ENCODE measurements around the gene RAB31.

DNA sequence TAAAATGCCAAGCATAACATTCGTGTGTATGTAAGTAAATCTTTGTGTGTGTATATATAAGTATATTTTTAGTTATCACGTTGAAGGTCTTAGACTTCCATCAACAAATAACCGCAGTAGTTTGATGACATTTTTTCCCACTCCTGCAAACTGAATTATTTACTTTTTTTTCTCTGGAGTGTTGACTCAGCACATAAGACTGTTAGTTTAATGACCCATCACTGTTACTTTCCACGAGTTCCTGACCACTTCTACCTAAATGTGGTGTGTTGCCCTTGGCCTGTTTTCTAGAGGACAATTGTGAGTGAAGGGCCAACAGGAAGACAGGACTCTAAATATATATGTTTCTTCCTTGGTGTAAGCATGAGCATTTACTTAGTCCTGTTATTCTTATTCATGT is 106.3 kb downstream of the RAB31 start:
- TF ChIP-seq ZNF232 (CRISPR knock-in tag; IDR thresholded peaks at IDR 0.05): no peak
- TF ChIP-seq, protein P1, sequence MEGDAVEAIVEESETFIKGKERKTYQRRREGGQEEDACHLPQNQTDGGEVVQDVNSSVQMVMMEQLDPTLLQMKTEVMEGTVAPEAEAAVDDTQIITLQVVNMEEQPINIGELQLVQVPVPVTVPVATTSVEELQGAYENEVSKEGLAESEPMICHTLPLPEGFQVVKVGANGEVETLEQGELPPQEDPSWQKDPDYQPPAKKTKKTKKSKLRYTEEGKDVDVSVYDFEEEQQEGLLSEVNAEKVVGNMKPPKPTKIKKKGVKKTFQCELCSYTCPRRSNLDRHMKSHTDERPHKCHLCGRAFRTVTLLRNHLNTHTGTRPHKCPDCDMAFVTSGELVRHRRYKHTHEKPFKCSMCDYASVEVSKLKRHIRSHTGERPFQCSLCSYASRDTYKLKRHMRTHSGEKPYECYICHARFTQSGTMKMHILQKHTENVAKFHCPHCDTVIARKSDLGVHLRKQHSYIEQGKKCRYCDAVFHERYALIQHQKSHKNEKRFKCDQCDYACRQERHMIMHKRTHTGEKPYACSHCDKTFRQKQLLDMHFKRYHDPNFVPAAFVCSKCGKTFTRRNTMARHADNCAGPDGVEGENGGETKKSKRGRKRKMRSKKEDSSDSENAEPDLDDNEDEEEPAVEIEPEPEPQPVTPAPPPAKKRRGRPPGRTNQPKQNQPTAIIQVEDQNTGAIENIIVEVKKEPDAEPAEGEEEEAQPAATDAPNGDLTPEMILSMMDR (IDR thresholded peaks at IDR 0.05): no peak
- no peak for TF ChIP-seq CREB1 (CRISPR knock-in tag; IDR thresholded peaks at IDR 0.05)
- no peak for TF ChIP-seq ZNF396 (CRISPR knock-in tag; IDR thresholded peaks at IDR 0.05; ENCODE audit: borderline replicate concordance)
- TF ChIP-seq CBFB (CRISPR knock-in tag; IDR thresholded peaks at IDR 0.05; ENCODE audit: low read depth): no peak
- no peak for TF ChIP-seq CREM (CRISPR knock-in tag; IDR thresholded peaks at IDR 0.05)
- TF ChIP-seq SMAD3 (CRISPR knock-in tag; IDR thresholded peaks at IDR 0.05; ENCODE audit: borderline replicate concordance): no peak
- TF ChIP-seq GTF2I (CRISPR knock-in tag; conservative IDR thresholded peaks at IDR 0.05): no peak
- TF ChIP-seq, protein P2, sequence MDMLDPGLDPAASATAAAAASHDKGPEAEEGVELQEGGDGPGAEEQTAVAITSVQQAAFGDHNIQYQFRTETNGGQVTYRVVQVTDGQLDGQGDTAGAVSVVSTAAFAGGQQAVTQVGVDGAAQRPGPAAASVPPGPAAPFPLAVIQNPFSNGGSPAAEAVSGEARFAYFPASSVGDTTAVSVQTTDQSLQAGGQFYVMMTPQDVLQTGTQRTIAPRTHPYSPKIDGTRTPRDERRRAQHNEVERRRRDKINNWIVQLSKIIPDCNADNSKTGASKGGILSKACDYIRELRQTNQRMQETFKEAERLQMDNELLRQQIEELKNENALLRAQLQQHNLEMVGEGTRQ (CRISPR knock-in tag; IDR thresholded peaks at IDR 0.05): no peak
- TF ChIP-seq PRRX2 (CRISPR knock-in tag; IDR thresholded peaks at IDR 0.05): no peak

Measured in WTC11 (cell line).